ENCODE data around the gene ARSB. TPM values are rescaled to one million over a fixed set of nuclear protein-coding genes. Genes with fewer than 3 reads are reported as not detected.
"Not testable (repeated sequence)": the region's sequence is repeated elsewhere in the genome, so short reads cannot be mapped to it uniquely, and the experiment has no call there.

Gene ARSB
- total and polyA plus RNA-seq, 9 donors, result 3.1 to 10.6 (median 7.6) TPM

GRCh38 chr5:78989080-78989479 lies 4.0 kb upstream of the ARSB start:
- intact Hi-C loops (cut with DNase I), result no loop called here
- H3K9me3 ChIP-seq, result no peaks in the 10 kb centered on the region
- no peaks in the 10 kb centered on the region for H3K27me3 ChIP-seq
- no peak for DNase-seq
- H3K4me3 ChIP-seq, result no peak overlapping the region
- 93 to 95% (median 94%) methylated on average over 12 of the region's 12 CpGs for WGBS, 3 donors
- TF ChIP-seq POLR2A (IDR thresholded peaks at IDR 0.05) (no peak), CTCF (IDR thresholded peaks at IDR 0.05) (no peak), EP300 (IDR thresholded peaks at IDR 0.05) (no peak)
- peaks cover 4% of the 10 kb centered on the region for H3K4me1 ChIP-seq (ENCODE audit: insufficient read depth)
- no peaks in the 10 kb centered on the region for H3K36me3 ChIP-seq
- no peak overlapping the region for H3K27ac ChIP-seq

- Histone ChIP-seq H3K4me3 (peak overlapping the region; percentile 63), H3K4me1 (ENCODE audit: insufficient read depth) (peaks cover 6% of the 10 kb centered on the region), H3K27me3 (no peaks in the 10 kb centered on the region), H3K36me3 (no peaks in the 10 kb centered on the region), H3K9me3 (no peaks in the 10 kb centered on the region), H3K27ac (peak overlapping the region; percentile 94 to 98)
- peak in 1 of 5 donors; percentile 26 for DNase-seq
- intact Hi-C loops (cut with DNase I), result no loop called here
- TF ChIP-seq EP300 (IDR thresholded peaks at IDR 0.05) (no peak), POLR2A (IDR thresholded peaks at IDR 0.05) (no peak)
- WGBS, 3 donors, result 10 to 31% (median 23%) methylated on average over 11 of the region's 11 CpGs
Measured at GRCh38 chr5:78985725-78986223, 664 bp upstream of the ARSB start.

- 0% methylated on average over 37 to 79 of the region's 79 CpGs for WGBS, 3 donors
- intact Hi-C loops (cut with DNase I), result no loop called here
- peaks cover 6% of the 10 kb centered on the region for H3K4me1 ChIP-seq (ENCODE audit: insufficient read depth)
Measured at GRCh38 chr5:78984439-78985115, 533 bp downstream of the ARSB start.

GRCh38 chr5:78983601-78984438 lies 1.3 kb downstream of the ARSB start:
- intact Hi-C loops (cut with DNase I), result no loop called here

More at GRCh38 chr5:78984439-78985115, 533 bp downstream of the ARSB start:
- TF ChIP-seq POLR2A (IDR thresholded peaks at IDR 0.05) (peak; percentile 44), EP300 (IDR thresholded peaks at IDR 0.05) (no peak), CTCF (IDR thresholded peaks at IDR 0.05) (peak; percentile 29 to 47 (median 38))
- no peaks in the 10 kb centered on the region for H3K36me3 ChIP-seq
- DNase-seq, result peak; percentile 79 to 89 (median 81)
- no peaks in the 10 kb centered on the region for H3K27me3 ChIP-seq
- H3K9me3 ChIP-seq, result no peaks in the 10 kb centered on the region
- H3K27ac ChIP-seq, result peak overlapping the region; percentile 94 to 98
- peak overlapping the region; percentile 63 for H3K4me3 ChIP-seq

GRCh38 chr5:78983194-78983593 lies 1.9 kb downstream of the ARSB start:
- H3K27ac ChIP-seq; H3K9me3 ChIP-seq; DNase-seq; intact Hi-C loops (cut with DNase I); H3K27me3 ChIP-seq; H3K4me3 ChIP-seq; H3K4me1 ChIP-seq (ENCODE audit: insufficient read depth); H3K36me3 ChIP-seq: not testable (repeated sequence)
- WGBS, 3 donors, result 85 to 95% (median 92%) methylated on average over 9 of the region's 9 CpGs

More at GRCh38 chr5:78983601-78984438, 1.3 kb downstream of the ARSB start:
- no peaks in the 10 kb centered on the region for H3K27me3 ChIP-seq
- 20 to 22% (median 22%) methylated on average over 17 of the region's 17 CpGs for WGBS, 3 donors
- DNase-seq, result no peak
- H3K36me3 ChIP-seq, result no peaks in the 10 kb centered on the region
- peaks cover 6% of the 10 kb centered on the region for H3K4me1 ChIP-seq (ENCODE audit: insufficient read depth)
- H3K27ac ChIP-seq, result peak overlapping the region in 1 of 2 donors; percentile 94
- H3K4me3 ChIP-seq, result peak overlapping the region; percentile 63
- no peaks in the 10 kb centered on the region for H3K9me3 ChIP-seq
- TF ChIP-seq POLR2A (IDR thresholded peaks at IDR 0.05) (no peak), EP300 (IDR thresholded peaks at IDR 0.05) (no peak), CTCF (IDR thresholded peaks at IDR 0.05) (no peak)
